ENCODE results near the gene SND1. TPM values are rescaled to one million over a fixed set of nuclear protein-coding genes. Genes with fewer than 3 reads are reported as not detected.

The SND1 gene
- total RNA-seq, 2 donors from 2014 or later: 91.0 to 111 TPM

DNA sequence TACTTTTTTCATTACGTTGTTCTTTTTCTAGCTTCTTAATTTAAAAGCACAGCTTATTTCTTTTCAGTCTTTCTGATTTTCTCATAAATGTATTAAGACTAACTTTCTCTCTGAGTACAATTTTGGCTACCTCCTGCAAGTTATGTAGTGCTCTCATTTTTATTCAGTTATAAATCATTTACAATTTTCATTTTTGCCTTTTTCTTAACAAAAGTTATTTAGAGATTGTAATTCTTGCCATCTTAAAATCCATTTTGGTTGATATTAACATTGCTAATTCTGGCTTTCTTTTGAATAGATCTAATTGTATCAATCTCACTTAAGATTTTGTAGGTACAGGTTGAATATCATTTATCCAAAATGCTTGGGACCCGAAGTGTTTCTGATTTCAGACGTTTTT lies 476.4 kb downstream of the SND1 start:
- DNase-seq (ENCODE audit: low spot score) (no peak), ATAC-seq (ENCODE audit: insufficient number of reproducible peaks, low FRiP score, low read depth) (no peak)
- Histone ChIP-seq H3K27ac (no peak overlapping the region), H3K9me3 (no peaks in the 10 kb centered on the region), H3K36me3 (no peaks in the 10 kb centered on the region), H3K4me3 (no peak overlapping the region), H3K27me3 (replicated peaks; ENCODE audit: insufficient read depth) (no peaks in the 10 kb centered on the region), H3K4me1 (ENCODE audit: control insufficient read depth in 1 of 2, low read depth in 2 of 2) (no peaks in the 10 kb centered on the region)
- TF ChIP-seq, protein P1, sequence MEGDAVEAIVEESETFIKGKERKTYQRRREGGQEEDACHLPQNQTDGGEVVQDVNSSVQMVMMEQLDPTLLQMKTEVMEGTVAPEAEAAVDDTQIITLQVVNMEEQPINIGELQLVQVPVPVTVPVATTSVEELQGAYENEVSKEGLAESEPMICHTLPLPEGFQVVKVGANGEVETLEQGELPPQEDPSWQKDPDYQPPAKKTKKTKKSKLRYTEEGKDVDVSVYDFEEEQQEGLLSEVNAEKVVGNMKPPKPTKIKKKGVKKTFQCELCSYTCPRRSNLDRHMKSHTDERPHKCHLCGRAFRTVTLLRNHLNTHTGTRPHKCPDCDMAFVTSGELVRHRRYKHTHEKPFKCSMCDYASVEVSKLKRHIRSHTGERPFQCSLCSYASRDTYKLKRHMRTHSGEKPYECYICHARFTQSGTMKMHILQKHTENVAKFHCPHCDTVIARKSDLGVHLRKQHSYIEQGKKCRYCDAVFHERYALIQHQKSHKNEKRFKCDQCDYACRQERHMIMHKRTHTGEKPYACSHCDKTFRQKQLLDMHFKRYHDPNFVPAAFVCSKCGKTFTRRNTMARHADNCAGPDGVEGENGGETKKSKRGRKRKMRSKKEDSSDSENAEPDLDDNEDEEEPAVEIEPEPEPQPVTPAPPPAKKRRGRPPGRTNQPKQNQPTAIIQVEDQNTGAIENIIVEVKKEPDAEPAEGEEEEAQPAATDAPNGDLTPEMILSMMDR (IDR thresholded peaks at IDR 0.05): no peak

DNA sequence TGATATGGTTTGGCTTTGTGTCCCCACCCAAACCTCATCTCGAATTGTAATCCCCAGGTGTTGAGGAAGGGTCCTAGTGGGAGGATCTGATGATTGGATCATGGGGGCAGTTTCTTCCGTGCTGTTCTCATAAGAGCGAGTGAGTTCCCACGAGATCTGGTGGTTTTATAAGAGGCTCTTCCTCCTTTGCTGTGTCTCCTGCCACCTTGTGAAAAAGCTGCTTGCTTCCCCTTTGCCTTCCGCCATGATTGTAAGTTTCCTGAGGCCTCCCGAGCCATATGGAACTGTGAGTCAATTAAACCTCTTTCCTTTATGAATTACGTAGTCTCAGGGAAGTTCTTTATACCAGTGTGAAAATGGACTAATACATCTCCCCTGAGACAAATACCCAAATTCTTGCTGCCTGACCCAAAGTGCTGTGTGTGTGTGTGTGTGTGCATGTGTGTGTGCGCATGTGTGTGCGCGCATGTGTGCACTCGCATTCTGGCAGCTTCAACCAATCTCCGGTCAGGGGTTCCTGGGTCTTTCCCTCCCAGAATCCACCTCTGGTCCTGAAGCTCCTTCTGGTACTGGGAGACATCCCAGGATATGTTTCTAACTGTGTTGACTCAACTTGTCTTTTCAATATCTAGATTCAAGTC lies 477.4 kb downstream of the SND1 start:
- H3K27ac ChIP-seq: no peak overlapping the region
- H3K9me3 ChIP-seq: no peaks in the 10 kb centered on the region
- H3K4me1 ChIP-seq (ENCODE audit: control insufficient read depth in 1 of 2, low read depth in 2 of 2): no peaks in the 10 kb centered on the region
- no peak overlapping the region for H3K4me3 ChIP-seq
- peaks cover 3% of the 10 kb centered on the region for H3K27me3 ChIP-seq (replicated peaks; ENCODE audit: insufficient read depth)
- TF ChIP-seq, protein P1 (IDR thresholded peaks at IDR 0.05): no peak
- no peaks in the 10 kb centered on the region for H3K36me3 ChIP-seq
- DNase-seq (ENCODE audit: low spot score): no peak
- ATAC-seq (ENCODE audit: insufficient number of reproducible peaks, low FRiP score, low read depth): no peak

DNA sequence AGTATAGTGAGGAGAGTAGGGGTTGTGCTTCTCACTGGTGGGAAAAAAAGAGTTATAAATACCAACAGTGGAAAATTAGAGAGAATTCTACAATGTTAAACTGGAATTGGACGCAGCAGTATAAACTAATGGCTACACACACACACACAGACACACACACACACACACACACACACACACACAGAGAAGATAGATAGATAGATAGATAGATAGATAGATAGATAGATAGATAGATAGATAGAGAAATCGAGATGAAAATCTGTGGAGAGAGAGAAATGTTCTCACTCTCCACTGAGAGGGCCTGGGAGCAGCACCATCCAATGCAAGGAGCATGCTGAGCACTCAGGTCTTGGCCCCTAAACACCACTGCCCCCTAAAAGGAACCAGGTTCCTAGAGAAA lies 479.1 kb downstream of the SND1 start:
- Histone ChIP-seq H3K27ac (no peak overlapping the region), H3K36me3 (no peaks in the 10 kb centered on the region), H3K9me3 (no peaks in the 10 kb centered on the region), H3K27me3 (replicated peaks; ENCODE audit: insufficient read depth) (peaks cover 11% of the 10 kb centered on the region), H3K4me1 (ENCODE audit: control insufficient read depth in 1 of 2, low read depth in 2 of 2) (peaks cover 6 to 7% of the 10 kb centered on the region in 2 donors), H3K4me3 (no peak overlapping the region)
- no peak for ATAC-seq (ENCODE audit: insufficient number of reproducible peaks, low FRiP score, low read depth)
- TF ChIP-seq, protein P1 (IDR thresholded peaks at IDR 0.05): no peak
- no peak for DNase-seq (ENCODE audit: low spot score)

DNA sequence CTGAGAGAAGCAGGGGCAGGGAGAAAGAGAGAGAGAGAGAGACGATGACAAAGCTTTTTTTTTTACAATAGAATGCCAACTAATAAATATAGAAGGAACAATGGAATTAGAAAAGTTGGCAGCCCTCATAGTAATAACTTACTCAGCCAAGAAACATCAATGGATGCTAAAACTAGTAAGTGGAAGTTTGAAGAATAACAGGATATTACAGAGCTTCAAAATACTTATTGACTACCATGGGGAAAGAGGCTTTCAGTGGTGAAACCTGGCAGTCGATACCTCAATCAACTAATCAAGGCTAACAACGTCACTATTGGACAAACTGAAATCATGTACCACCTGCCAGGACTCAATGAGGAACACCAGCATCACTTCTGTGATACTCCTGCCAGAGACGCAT lies 479.7 kb downstream of the SND1 start:
- no peaks in the 10 kb centered on the region for H3K9me3 ChIP-seq
- no peak overlapping the region for H3K4me3 ChIP-seq
- H3K36me3 ChIP-seq: no peaks in the 10 kb centered on the region
- ATAC-seq (ENCODE audit: insufficient number of reproducible peaks, low FRiP score, low read depth): no peak
- H3K4me1 ChIP-seq (ENCODE audit: control insufficient read depth in 1 of 2, low read depth in 2 of 2): peaks cover 7 to 9% of the 10 kb centered on the region in 2 donors
- TF ChIP-seq, protein P1 (IDR thresholded peaks at IDR 0.05): no peak
- H3K27me3 ChIP-seq (replicated peaks; ENCODE audit: insufficient read depth): peaks cover 11% of the 10 kb centered on the region
- DNase-seq (ENCODE audit: low spot score): no peak
- no peak overlapping the region for H3K27ac ChIP-seq

DNA sequence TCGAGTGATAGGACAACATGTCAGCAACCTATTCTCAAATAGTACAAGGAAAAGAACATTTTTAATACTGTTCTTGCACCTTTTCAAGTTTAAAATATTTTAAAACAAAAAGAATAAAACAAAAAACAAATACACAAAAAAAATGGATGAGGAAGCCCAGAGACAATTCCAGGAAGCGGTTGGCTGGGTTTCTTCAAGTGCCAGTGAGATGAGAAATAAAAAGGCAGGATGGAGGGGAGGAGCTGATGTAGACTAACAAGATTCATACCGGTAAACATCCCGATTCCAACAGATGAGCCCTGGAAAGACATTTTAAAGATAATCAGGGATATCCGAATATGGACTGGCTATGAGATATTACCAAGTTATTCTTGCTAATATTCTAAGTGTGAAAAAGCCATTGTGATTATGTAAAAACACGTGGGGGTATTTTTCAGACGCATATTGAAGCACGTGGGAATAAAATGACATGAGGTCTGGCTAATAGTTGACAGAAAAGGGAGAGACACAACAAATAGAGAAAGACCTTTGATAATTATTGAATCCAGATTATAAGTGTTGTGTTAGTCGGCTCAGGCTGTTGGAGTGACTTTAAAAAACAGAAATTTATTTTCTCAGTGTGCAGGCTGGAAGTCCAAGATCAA lies 480.6 kb downstream of the SND1 start:
- DNase-seq (ENCODE audit: low spot score) (no peak), ATAC-seq (ENCODE audit: insufficient number of reproducible peaks, low FRiP score, low read depth) (no peak)
- H3K27ac ChIP-seq: no peak overlapping the region
- H3K9me3 ChIP-seq: no peaks in the 10 kb centered on the region
- TF ChIP-seq, protein P1 (IDR thresholded peaks at IDR 0.05): no peak
- H3K4me1 ChIP-seq (ENCODE audit: control insufficient read depth in 1 of 2, low read depth in 2 of 2): peaks cover 7 to 9% of the 10 kb centered on the region in 2 donors
- no peaks in the 10 kb centered on the region for H3K36me3 ChIP-seq
- no peak overlapping the region for H3K4me3 ChIP-seq
- peaks cover 11% of the 10 kb centered on the region for H3K27me3 ChIP-seq (replicated peaks; ENCODE audit: insufficient read depth)
